Neuron (in vitro differentiated cells): Measurements from ENCODE around the gene TECPR2.
A peak's percentile ranks its signal among the peaks of the same experiment; 100 is the strongest.

Experiments
- H2AFZ ChIP-seq: one replicate; pipeline ENCODE4 v1.6.1; 2013; ENCODE audit warnings: low read depth, mild to moderate bottlenecking, inconsistent platforms, low read length, moderate library complexity
- H3K27me3 ChIP-seq: one replicate; pipeline ENCODE4 v1.6.1; 2013; ENCODE audit warnings: low read length; ENCODE audit not compliant: insufficient read depth
- H3K36me3 ChIP-seq: one replicate; pipeline ENCODE4 v1.6.1; 2013; ENCODE audit warnings: low read length; ENCODE audit not compliant: insufficient read depth
- H3K4me1 ChIP-seq: one replicate; pipeline ENCODE4 v1.6.1; 2013; ENCODE audit warnings: low read length; ENCODE audit not compliant: insufficient read depth
- H3K4me3 ChIP-seq: 2 replicates; pipeline ENCODE4 v1.5.1; 2013; ENCODE audit warnings: mild to moderate bottlenecking, low read length, moderate library complexity
- H3K9me3 ChIP-seq: one replicate; pipeline ENCODE4 v1.6.1; 2013; ENCODE audit warnings: low read length

TECPR2 gene

DNA sequence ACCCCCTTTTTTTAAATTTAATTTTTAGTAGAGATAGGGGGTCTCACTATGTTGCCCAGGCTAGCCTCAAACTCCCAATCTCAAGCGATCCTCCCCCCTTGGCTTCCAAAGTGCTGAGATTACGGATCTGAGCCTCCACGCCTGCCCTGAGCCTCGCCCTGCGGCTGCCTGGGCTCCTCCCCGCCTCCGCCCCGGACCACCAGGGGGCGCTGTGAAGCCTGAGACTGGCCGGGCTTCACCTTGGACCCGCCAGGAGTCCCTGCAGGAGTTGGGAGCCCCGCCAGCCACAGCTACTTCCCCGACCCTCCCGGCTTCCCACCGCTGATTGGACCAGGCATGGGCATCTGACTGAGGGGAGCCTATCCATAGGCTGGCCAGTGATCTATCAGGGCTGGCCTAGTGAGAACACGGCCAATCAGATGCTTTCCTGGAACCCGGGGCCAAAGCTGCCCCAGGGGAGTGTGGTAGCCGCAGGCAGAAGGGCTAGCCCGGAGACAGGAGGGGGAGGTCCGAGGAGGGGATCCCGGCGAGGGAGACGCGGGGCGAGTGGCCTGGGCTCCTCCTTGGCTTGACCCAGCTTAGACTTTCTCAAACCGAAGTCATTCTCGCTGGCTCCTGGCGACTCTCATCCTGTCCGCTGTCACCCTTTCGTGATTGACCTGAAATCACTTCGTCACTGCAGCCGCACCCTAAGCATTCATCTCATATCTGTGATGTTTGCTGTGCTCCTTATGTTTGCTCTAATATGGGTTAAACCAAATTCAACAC lies 161.9 kb downstream of the TECPR2 start:
- Histone ChIP-seq H3K27me3 (no peaks in the 10 kb centered on the region), H3K36me3 (no peaks in the 10 kb centered on the region), H3K4me3 (peak overlapping the region; percentile 83), H3K4me1 (peaks cover 3% of the 10 kb centered on the region), H3K9me3 (no peaks in the 10 kb centered on the region), H2AFZ (peak overlapping the region; percentile 81)

GRCh38 chr14:102525219-102525928 lies 162.6 kb downstream of the TECPR2 start:
- Histone ChIP-seq H2AFZ (peak overlapping the region; percentile 81), H3K36me3 (no peaks in the 10 kb centered on the region), H3K4me1 (peaks cover 3% of the 10 kb centered on the region), H3K9me3 (no peaks in the 10 kb centered on the region), H3K27me3 (no peaks in the 10 kb centered on the region), H3K4me3 (peak overlapping the region; percentile 83)

DNA sequence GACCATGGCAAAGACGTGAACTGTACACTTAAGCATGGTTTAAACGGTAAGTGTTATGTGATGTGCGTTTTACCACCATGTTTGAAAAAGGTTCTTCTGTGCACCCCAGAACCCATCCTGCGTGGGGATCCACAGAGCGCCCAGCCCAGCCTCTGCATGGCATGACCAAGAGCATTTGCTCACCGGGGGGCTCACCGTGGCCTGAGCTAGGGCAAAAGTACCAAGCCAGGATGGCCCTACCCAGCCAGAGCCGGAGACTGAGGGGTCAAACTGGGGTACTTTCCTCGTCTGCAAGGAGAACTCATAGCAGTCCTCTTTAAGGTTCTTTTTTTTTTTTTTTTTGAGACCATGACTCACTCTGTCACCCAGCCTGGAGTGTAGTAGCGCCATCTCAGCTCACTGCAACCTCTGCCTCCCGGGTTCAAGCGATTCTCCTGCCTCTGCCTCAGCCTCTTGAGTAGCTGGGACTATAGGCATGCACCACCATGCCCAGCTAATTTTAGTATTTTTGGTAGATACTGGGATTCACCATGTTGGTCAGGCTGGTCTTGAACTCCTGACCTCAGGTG lies 163.3 kb downstream of the TECPR2 start:
- Histone ChIP-seq H3K4me1 (peaks cover 3% of the 10 kb centered on the region), H3K27me3 (no peaks in the 10 kb centered on the region), H3K4me3 (no peak overlapping the region), H3K36me3 (no peaks in the 10 kb centered on the region), H3K9me3 (no peaks in the 10 kb centered on the region), H2AFZ (peak overlapping the region; percentile 81)

GRCh38 chr14:102528431-102529170 lies 165.9 kb downstream of the TECPR2 start:
- H3K9me3 ChIP-seq, result no peaks in the 10 kb centered on the region
- H2AFZ ChIP-seq, result no peak overlapping the region
- no peaks in the 10 kb centered on the region for H3K36me3 ChIP-seq
- no peaks in the 10 kb centered on the region for H3K27me3 ChIP-seq
- H3K4me1 ChIP-seq, result peaks cover 3% of the 10 kb centered on the region
- H3K4me3 ChIP-seq, result no peak overlapping the region

GRCh38 chr14:102530828-102531478 lies 168.2 kb downstream of the TECPR2 start:
- no peaks in the 10 kb centered on the region for H3K27me3 ChIP-seq
- peaks cover under 1% of the 10 kb centered on the region for H3K4me1 ChIP-seq
- H2AFZ ChIP-seq, result no peak overlapping the region
- no peak overlapping the region for H3K4me3 ChIP-seq
- no peaks in the 10 kb centered on the region for H3K36me3 ChIP-seq
- no peaks in the 10 kb centered on the region for H3K9me3 ChIP-seq

- no peak overlapping the region for H3K4me3 ChIP-seq
- no peaks in the 10 kb centered on the region for H3K9me3 ChIP-seq
- H3K27me3 ChIP-seq, result no peaks in the 10 kb centered on the region
Measured at GRCh38 chr14:102532204-102532658, 169.5 kb downstream of the TECPR2 start.

GRCh38 chr14:102537981-102538601 lies 175.3 kb downstream of the TECPR2 start:
- Histone ChIP-seq H3K27me3 (peaks cover 3% of the 10 kb centered on the region), H3K4me1 (no peaks in the 10 kb centered on the region), H3K36me3 (no peaks in the 10 kb centered on the region), H2AFZ (no peak overlapping the region), H3K4me3 (no peak overlapping the region), H3K9me3 (no peaks in the 10 kb centered on the region)

More at GRCh38 chr14:102532204-102532658, 169.5 kb downstream of the TECPR2 start:
- no peak overlapping the region for H2AFZ ChIP-seq
- H3K4me1 ChIP-seq, result no peaks in the 10 kb centered on the region
- H3K36me3 ChIP-seq, result no peaks in the 10 kb centered on the region

DNA sequence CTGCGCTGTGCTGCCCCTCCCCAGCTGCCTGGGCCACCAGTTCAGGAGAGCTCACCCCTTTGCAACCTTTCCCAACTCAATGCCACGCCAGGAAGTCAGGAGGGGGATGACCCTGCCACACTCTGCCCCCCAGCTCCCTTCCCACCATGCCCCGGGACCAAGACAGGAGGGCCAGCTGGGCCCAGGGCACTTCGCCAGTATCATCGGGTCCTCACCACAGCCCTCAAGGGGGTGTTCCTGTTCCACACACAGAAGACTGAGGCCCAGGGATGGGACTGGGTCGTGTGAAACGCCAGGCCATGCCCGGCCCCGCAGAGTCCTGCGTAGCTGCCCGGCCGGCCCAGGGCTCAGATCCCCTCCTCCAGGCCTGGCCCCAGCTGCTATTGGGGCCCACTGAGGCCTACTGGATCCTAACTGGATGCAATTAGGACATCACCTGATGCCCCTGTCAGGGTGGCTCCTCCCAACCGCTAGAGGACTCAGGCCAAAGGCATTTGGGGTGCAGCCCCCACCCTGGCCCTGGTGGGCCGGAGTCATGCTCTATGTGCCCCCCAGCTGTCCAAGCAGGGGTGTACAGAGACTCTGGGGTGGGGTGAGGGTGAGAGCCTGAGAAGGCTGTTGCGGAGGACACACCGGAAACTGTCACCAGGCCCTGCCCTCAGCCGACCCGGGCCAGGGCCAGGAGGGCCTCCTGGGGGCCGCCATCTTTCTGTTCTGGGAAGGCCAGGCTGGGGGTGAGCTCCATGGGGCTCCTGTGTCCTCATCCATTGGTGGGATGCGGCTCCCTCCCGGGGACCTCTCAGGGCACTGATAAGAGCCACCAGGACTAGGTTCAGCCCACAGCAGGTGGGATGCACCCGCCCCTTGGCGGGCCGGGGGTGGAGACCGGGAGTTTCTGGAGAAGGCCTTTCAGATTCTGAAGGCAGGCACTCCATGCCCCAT lies 176.1 kb downstream of the TECPR2 start:
- Histone ChIP-seq H3K27me3 (peaks cover 8% of the 10 kb centered on the region), H3K4me3 (no peak overlapping the region), H3K36me3 (no peaks in the 10 kb centered on the region), H2AFZ (no peak overlapping the region), H3K9me3 (no peaks in the 10 kb centered on the region), H3K4me1 (no peaks in the 10 kb centered on the region)

DNA sequence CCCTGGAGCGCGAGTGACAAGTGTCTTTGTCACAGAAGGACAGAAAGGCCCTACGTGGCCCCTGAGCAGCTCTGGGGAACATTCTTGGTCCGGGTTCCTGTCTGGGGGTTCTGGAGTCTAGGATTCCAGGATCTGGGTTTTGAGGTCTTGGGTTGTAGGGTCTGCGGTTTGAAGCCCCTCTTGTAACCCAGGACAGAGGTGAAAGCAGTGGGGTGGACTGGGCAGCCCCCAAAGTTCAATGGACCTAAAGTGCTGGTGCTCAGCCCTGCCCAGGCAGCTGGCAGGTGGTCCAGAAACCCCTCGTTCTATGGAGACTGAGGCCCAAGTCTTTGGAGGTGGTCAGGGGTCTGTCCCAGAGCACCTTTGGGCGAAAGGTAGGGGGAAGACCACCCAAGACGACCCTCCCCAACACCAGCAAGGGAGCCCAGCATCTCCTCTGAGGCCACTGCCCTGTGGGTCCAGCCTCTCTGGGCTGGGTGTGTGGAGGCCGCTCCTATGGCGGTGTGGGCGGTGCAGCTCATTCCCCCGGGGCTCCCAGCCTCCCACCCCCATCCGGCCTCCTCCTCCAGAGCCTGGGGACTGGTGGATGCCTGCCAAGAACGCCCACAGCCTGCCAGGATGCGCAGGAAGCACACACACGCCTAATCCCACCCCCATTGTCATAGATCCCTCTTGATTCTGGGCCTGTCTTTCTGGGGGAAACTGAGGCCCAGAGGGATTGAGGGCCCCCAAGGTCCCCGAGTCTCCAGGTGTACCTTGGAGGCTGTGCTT lies 177.0 kb downstream of the TECPR2 start:
- Histone ChIP-seq H3K9me3 (no peaks in the 10 kb centered on the region), H3K4me3 (no peak overlapping the region), H3K36me3 (no peaks in the 10 kb centered on the region), H3K27me3 (peaks cover 12% of the 10 kb centered on the region), H2AFZ (no peak overlapping the region), H3K4me1 (no peaks in the 10 kb centered on the region)

DNA sequence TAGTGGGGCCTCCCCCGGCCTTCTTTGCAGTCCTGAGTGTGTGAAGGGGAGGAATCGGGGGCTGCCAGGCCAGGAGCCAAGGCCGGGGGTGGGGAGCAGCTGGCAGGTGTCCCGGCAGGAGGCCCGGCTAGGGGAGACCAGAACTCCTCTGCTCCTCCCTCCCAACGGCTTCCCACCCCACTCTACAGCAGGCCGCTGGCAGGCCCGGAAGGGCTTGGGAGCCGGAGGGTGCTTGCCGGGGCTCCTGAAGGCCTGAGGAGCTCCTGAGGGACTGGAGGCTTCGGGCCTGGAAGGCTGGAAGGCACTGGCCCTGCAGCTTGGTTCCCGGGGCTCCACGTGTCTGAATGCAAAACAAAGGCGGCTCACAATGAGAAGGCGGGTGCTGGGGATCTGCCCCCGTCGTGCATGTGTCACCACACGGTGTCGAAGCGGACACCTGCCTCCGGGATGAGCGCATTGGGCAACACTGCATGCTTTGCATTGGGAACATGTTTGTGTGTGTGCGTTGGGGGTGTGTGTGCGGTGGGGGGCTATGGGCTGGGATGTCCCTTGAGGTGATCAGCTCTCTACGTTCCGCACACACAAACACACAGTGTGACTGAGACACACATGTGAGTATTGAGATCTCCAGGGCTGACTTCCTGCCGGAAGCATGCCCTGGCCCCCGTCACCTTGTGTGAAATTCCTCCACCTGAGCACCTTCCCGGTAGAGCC lies 177.7 kb downstream of the TECPR2 start:
- no peaks in the 10 kb centered on the region for H3K36me3 ChIP-seq

More for the DNA sequence above, 177.7 kb downstream of the TECPR2 start:
- no peaks in the 10 kb centered on the region for H3K9me3 ChIP-seq
- no peak overlapping the region for H2AFZ ChIP-seq
- H3K4me3 ChIP-seq, result no peak overlapping the region
- peaks cover under 1% of the 10 kb centered on the region for H3K4me1 ChIP-seq
- peaks cover 18% of the 10 kb centered on the region for H3K27me3 ChIP-seq
